22Rv1 (cell line): Measurements from ENCODE around the gene VSIR.

Source experiments
- H3K27ac ChIP-seq: fragments of 450-650 bp; 2 replicates; pipeline ENCODE4 v1.5.1; 2017
- CTCF ChIP-seq: fragments of 450-650 bp; IDR thresholded peaks from 2 replicates; pipeline ENCODE4 v1.5.1; 2017; ENCODE audit warnings: mild to moderate bottlenecking
- ZFX ChIP-seq: fragments of 450-650 bp; IDR thresholded peaks from 2 replicates; pipeline ENCODE4 v1.6.1; 2017; ENCODE audit warnings: antibody characterized with exemption, borderline replicate concordance

The VSIR gene

GRCh38 chr10:71773221-71773971 lies at the start of gene VSIR:
VSIR (minus strand) TSS chr10:71773520; CDS start chr10:71773439, 81 bp downstream.
- TF ChIP-seq CTCF (peak; percentile 98), ZFX (no peak)
- no peak within 1 kb of the TSS for H3K27ac ChIP-seq

GRCh38 chr10:71821909-71822763 lies 48.8 kb upstream of the VSIR start:
- TF ChIP-seq CTCF (no peak), ZFX (no peak)
- no peak overlapping the region for H3K27ac ChIP-seq

- TF ChIP-seq CTCF (no peak), ZFX (no peak)
- no peak overlapping the region for H3K27ac ChIP-seq
Observed at GRCh38 chr10:71820966-71821365, 47.6 kb upstream of the VSIR start.

GRCh38 chr10:71819985-71820384 lies 46.7 kb upstream of the VSIR start:
- TF ChIP-seq CTCF (no peak), ZFX (no peak)
- no peak overlapping the region for H3K27ac ChIP-seq

- TF ChIP-seq ZFX: no peak
- no peak for TF ChIP-seq CTCF
- no peak overlapping the region for H3K27ac ChIP-seq
Observed at GRCh38 chr10:71819441-71819861, 46.1 kb upstream of the VSIR start.

GRCh38 chr10:71818674-71819260 lies 45.4 kb upstream of the VSIR start:
- no peak overlapping the region for H3K27ac ChIP-seq
- TF ChIP-seq CTCF: no peak
- TF ChIP-seq ZFX: no peak
